SK-N-SH treated with all-trans-retinoic acid at 6 μM for 48 hours (cell line): Measurements from ENCODE around the gene DOCK4.

Experiments
- ATAC-seq: fragments of 200-7000 bp; cut with Tn5 transposase; 3 replicates; pipeline ENCODE4 v1.9.1; 2020; ENCODE audit warnings: mild to moderate bottlenecking, moderate library complexity
- ARNTL ChIP-seq: fragments of 450-650 bp; formaldehyde crosslinking; IDR thresholded peaks from 2 replicates; pipeline ENCODE4 v1.5.0; 2020; ENCODE audit warnings: low read depth, mild to moderate bottlenecking, moderate library complexity, borderline replicate concordance
- BACH2 ChIP-seq: fragments of 250-450 bp; sonication (Bioruptor Pico); IDR thresholded peaks from 2 replicates; pipeline ENCODE4 v1.9.0; 2021; ENCODE audit warnings: mild to moderate bottlenecking, borderline replicate concordance
- CSDC2 ChIP-seq: fragments of 250-450 bp; sonication (Bioruptor Pico); IDR thresholded peaks from 2 replicates; pipeline ENCODE4 v1.5.0; 2020; ENCODE audit warnings: mild to moderate bottlenecking, moderate library complexity
- ESRRG ChIP-seq: fragments of 250-450 bp; sonication (Bioruptor Pico); IDR thresholded peaks from 2 replicates; pipeline ENCODE4 v1.6.1; 2021; ENCODE audit warnings: mild to moderate bottlenecking
- GLIS3 ChIP-seq: fragments of 250-450 bp; sonication (Bioruptor Pico); IDR thresholded peaks from 2 replicates; pipeline ENCODE4 v1.5.0; 2020; ENCODE audit warnings: mild to moderate bottlenecking, moderate library complexity
- ISL1 ChIP-seq: fragments of 250-450 bp; sonication (Bioruptor Pico); IDR thresholded peaks from 2 replicates; pipeline ENCODE4 v2.1.2; 2022; ENCODE audit warnings: mild to moderate bottlenecking, moderate library complexity
- OSR1 ChIP-seq: fragments of 250-450 bp; sonication (Bioruptor Pico); IDR thresholded peaks from 2 replicates; pipeline ENCODE4 v1.8.0; 2022; ENCODE audit warnings: moderate library complexity, mild to moderate bottlenecking, inconsistent platforms
- RARB ChIP-seq: fragments of 250-450 bp; sonication (Bioruptor Pico); IDR thresholded peaks from 2 replicates; pipeline ENCODE4 v1.8.0; 2021; ENCODE audit warnings: mild to moderate bottlenecking, moderate library complexity
- SNAI2 ChIP-seq: fragments of 250-450 bp; sonication (Bioruptor Pico); IDR thresholded peaks from 2 replicates; pipeline ENCODE4 v1.5.0; 2020; ENCODE audit warnings: mild to moderate bottlenecking, moderate library complexity
- TCF4 ChIP-seq: fragments of 250-450 bp; sonication (Bioruptor Pico); IDR thresholded peaks from 2 replicates; pipeline ENCODE4 v1.8.0; 2021; ENCODE audit warnings: mild to moderate bottlenecking, moderate library complexity, borderline replicate concordance
- TOX ChIP-seq: fragments of 250-450 bp; sonication (Bioruptor Pico); IDR thresholded peaks from 2 replicates; pipeline ENCODE4 v1.8.0; 2021; ENCODE audit warnings: mild to moderate bottlenecking, moderate library complexity, borderline replicate concordance
- ZC3H10 ChIP-seq: fragments of 250-450 bp; sonication (Bioruptor Pico); IDR thresholded peaks from 2 replicates; pipeline ENCODE4 v1.5.1; 2021; ENCODE audit warnings: mild to moderate bottlenecking, moderate library complexity
- ZFP3 ChIP-seq: fragments of 250-450 bp; sonication (Bioruptor Pico); IDR thresholded peaks from 2 replicates; pipeline ENCODE4 v1.5.0; 2020; ENCODE audit warnings: mild to moderate bottlenecking, moderate library complexity
- ZNF565 ChIP-seq: fragments of 450-650 bp; formaldehyde crosslinking; conservative IDR thresholded peaks from 2 replicates; pipeline ENCODE4 v1.5.0; 2020; ENCODE audit warnings: low read depth, mild to moderate bottlenecking, moderate library complexity
- ZNF70 ChIP-seq: fragments of 450-650 bp; formaldehyde crosslinking; IDR thresholded peaks from 2 replicates; pipeline ENCODE4 v1.5.0; 2020; ENCODE audit warnings: mild to moderate bottlenecking, moderate library complexity
- ZNF8 ChIP-seq: fragments of 450-650 bp; formaldehyde crosslinking; IDR thresholded peaks from 2 replicates; pipeline ENCODE4 v1.5.0; 2020; ENCODE audit warnings: mild to moderate bottlenecking, moderate library complexity
- TF ChIP-seq, protein P1 (sequence below): fragments of 250-450 bp; sonication (Bioruptor Pico); IDR thresholded peaks from 2 replicates; pipeline ENCODE4 v1.5.1; 2020; ENCODE audit warnings: low read depth, mild to moderate bottlenecking, moderate library complexity
- TF ChIP-seq, protein P2 (sequence below): fragments of 250-450 bp; sonication (Bioruptor Pico); IDR thresholded peaks from 2 replicates; pipeline ENCODE4 v1.5.0; 2020; ENCODE audit warnings: mild to moderate bottlenecking, moderate library complexity
- TF ChIP-seq, protein P3 (sequence below): fragments of 250-450 bp; sonication (Bioruptor Pico); IDR thresholded peaks from 2 replicates; pipeline ENCODE4 v1.5.1; 2021; ENCODE audit warnings: mild to moderate bottlenecking, moderate library complexity
- TF ChIP-seq, protein P4 (sequence below): fragments of 250-450 bp; sonication (Bioruptor Pico); IDR thresholded peaks from 2 replicates; pipeline ENCODE4 v1.8.0; 2020; ENCODE audit warnings: mild to moderate bottlenecking, moderate library complexity, borderline replicate concordance

The DOCK4 gene

DNA sequence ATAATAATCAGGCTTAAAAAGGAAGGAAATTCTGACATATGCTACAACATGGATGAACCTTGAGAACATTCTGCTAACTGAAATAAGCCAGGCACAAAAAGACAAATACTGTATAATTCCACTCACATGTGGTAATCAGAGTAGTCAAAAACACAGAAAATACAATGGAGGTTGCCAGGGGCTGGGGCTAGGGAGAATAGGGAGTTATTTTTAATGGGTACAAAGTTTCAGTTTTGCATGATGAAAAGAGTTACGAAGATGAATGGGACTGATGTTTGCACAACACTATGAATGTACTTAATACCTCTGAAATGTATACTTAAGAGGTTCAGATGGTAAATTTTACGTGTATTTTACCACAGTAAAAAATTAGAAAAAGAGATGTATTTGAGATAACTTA lies 145.6 kb downstream of the DOCK4 start:
- TF ChIP-seq GLIS3 (CRISPR knock-in tag) (no peak), RARB (no peak), TCF4 (CRISPR knock-in tag) (no peak), ESRRG (CRISPR knock-in tag) (no peak), SNAI2 (CRISPR knock-in tag) (no peak), OSR1 (CRISPR knock-in tag) (no peak), ZNF70 (no peak), ZC3H10 (CRISPR knock-in tag) (no peak), BACH2 (CRISPR knock-in tag) (no peak)
- TF ChIP-seq, protein P1, sequence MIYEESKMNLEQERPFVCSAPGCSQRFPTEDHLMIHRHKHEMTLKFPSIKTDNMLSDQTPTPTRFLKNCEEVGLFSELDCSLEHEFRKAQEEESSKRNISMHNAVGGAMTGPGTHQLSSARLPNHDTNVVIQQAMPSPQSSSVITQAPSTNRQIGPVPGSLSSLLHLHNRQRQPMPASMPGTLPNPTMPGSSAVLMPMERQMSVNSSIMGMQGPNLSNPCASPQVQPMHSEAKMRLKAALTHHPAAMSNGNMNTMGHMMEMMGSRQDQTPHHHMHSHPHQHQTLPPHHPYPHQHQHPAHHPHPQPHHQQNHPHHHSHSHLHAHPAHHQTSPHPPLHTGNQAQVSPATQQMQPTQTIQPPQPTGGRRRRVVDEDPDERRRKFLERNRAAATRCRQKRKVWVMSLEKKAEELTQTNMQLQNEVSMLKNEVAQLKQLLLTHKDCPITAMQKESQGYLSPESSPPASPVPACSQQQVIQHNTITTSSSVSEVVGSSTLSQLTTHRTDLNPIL (CRISPR knock-in tag): no peak
- TF ChIP-seq, all 23 proteins: peak for 0
- no peak for ATAC-seq

DNA sequence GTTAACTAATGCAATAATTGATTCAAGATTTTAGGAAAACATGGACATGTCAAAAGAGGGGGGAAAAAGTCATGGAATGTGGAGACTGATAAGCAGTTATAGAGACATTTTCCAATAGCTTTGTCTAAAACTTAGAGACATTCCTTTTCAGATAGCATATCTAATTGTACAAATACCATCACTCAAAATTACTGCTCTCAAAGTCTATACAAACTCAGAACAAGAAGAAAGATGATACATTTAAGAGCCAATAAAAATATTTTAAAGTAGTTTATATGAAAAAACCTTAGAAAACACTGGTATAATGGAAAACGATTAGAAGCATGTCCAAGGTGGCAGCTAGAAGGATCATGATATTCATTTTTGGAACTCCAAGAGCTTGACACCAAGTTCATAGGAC lies 146.5 kb downstream of the DOCK4 start:
- TF ChIP-seq, protein P2, sequence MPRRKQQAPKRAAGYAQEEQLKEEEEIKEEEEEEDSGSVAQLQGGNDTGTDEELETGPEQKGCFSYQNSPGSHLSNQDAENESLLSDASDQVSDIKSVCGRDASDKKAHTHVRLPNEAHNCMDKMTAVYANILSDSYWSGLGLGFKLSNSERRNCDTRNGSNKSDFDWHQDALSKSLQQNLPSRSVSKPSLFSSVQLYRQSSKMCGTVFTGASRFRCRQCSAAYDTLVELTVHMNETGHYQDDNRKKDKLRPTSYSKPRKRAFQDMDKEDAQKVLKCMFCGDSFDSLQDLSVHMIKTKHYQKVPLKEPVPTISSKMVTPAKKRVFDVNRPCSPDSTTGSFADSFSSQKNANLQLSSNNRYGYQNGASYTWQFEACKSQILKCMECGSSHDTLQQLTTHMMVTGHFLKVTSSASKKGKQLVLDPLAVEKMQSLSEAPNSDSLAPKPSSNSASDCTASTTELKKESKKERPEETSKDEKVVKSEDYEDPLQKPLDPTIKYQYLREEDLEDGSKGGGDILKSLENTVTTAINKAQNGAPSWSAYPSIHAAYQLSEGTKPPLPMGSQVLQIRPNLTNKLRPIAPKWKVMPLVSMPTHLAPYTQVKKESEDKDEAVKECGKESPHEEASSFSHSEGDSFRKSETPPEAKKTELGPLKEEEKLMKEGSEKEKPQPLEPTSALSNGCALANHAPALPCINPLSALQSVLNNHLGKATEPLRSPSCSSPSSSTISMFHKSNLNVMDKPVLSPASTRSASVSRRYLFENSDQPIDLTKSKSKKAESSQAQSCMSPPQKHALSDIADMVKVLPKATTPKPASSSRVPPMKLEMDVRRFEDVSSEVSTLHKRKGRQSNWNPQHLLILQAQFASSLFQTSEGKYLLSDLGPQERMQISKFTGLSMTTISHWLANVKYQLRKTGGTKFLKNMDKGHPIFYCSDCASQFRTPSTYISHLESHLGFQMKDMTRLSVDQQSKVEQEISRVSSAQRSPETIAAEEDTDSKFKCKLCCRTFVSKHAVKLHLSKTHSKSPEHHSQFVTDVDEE (CRISPR knock-in tag): 0 out of 2 replicates have a peak, but pooled peaks have one; percentile 38
- TF ChIP-seq TCF4 (CRISPR knock-in tag) (no peak), ISL1 (CRISPR knock-in tag) (peak; percentile 84)
- TF ChIP-seq, protein P3, sequence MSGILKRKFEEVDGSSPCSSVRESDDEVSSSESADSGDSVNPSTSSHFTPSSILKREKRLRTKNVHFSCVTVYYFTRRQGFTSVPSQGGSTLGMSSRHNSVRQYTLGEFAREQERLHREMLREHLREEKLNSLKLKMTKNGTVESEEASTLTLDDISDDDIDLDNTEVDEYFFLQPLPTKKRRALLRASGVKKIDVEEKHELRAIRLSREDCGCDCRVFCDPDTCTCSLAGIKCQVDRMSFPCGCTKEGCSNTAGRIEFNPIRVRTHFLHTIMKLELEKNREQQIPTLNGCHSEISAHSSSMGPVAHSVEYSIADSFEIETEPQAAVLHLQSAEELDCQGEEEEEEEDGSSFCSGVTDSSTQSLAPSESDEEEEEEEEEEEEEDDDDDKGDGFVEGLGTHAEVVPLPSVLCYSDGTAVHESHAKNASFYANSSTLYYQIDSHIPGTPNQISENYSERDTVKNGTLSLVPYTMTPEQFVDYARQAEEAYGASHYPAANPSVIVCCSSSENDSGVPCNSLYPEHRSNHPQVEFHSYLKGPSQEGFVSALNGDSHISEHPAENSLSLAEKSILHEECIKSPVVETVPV (CRISPR knock-in tag): no peak
- TF ChIP-seq, protein P1 (CRISPR knock-in tag): no peak
- no peak for ATAC-seq

DNA sequence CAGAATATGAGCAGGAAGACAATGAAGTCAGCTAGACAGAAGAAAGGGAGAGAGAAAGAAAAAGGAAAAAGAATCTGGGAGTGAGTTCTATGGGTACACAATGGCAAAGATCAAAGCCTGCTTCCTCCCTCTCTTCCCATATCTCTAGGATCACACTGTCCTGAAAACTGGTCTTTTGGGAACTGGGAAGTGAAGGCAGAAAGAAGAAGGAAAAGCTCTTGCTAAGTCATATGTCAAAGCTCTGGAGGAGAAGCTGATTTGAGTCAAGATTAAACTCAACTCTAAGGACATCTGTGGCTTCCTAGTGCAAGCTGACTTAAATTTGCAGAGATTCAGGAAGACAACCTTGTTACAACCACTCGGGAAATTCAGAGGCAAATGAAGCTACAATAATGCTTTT lies 147.5 kb downstream of the DOCK4 start:
- no peak for ATAC-seq
- TF ChIP-seq ZNF8 (CRISPR knock-in tag): no peak
- no peak for TF ChIP-seq ARNTL
- TF ChIP-seq ESRRG (CRISPR knock-in tag): no peak
- no peak for TF ChIP-seq ZFP3 (CRISPR knock-in tag)
- TF ChIP-seq ISL1 (CRISPR knock-in tag): no peak
- TF ChIP-seq GLIS3 (CRISPR knock-in tag): no peak
- TF ChIP-seq BACH2 (CRISPR knock-in tag): no peak
- TF ChIP-seq, protein P3 (CRISPR knock-in tag): no peak
- no peak for TF ChIP-seq ZNF565
- TF ChIP-seq, protein P2 (CRISPR knock-in tag): no peak
- no peak for TF ChIP-seq TOX (CRISPR knock-in tag)
- TF ChIP-seq, protein P4, sequence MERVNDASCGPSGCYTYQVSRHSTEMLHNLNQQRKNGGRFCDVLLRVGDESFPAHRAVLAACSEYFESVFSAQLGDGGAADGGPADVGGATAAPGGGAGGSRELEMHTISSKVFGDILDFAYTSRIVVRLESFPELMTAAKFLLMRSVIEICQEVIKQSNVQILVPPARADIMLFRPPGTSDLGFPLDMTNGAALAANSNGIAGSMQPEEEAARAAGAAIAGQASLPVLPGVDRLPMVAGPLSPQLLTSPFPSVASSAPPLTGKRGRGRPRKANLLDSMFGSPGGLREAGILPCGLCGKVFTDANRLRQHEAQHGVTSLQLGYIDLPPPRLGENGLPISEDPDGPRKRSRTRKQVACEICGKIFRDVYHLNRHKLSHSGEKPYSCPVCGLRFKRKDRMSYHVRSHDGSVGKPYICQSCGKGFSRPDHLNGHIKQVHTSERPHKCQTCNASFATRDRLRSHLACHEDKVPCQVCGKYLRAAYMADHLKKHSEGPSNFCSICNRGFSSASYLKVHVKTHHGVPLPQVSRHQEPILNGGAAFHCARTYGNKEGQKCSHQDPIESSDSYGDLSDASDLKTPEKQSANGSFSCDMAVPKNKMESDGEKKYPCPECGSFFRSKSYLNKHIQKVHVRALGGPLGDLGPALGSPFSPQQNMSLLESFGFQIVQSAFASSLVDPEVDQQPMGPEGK: no peak
- TF ChIP-seq OSR1 (CRISPR knock-in tag): no peak
- TF ChIP-seq TCF4 (CRISPR knock-in tag): no peak
- TF ChIP-seq ZNF70: no peak
- TF ChIP-seq CSDC2 (CRISPR knock-in tag): no peak
